Urothelium cell line (cell line): Measurements from ENCODE around the gene CCDC192.
A peak's percentile ranks its signal among the peaks of the same experiment; 100 is the strongest.

Source experiments
- DNase-seq: peaks from one replicate; pipeline ENCODE4 v3.0.0; 2011; ENCODE audit warnings: low spot score, mixed read lengths
- FAIRE-seq: peaks from 2 replicates; lab custom pipeline; 2011; peaks lifted over from hg19 to GRCh38; lab: Jason Lieb, UNC

Gene CCDC192

GRCh38 chr5:127871503-127872153 is 168.4 kb downstream of the CCDC192 start:
- FAIRE-seq (no peak), DNase-seq (no peak)

DNA sequence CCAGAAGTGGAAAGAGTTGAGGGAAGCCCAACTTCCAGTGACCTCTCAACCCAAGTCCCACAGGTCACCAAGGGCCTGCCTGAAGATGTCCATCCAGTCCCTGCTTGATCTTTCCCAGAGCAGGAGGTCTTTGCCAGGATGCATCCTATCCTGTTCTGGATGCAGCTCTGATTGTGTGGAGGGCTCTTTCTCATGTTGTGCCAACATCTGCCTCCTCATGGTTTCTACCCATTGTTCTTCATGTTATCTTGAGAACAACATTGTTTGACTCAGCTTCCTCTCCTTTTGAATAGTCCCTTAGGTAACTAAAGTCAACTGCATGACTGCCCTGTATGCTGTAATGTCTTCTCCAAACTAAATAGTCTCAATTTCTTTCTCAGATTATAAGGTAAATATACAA is 169.3 kb downstream of the CCDC192 start:
- FAIRE-seq: no peak

GRCh38 chr5:127875235-127876021 is 172.2 kb downstream of the CCDC192 start:
- DNase-seq (peak; percentile 56), FAIRE-seq (no peak)

More for the DNA sequence above, 169.3 kb downstream of the CCDC192 start:
- no peak for DNase-seq

GRCh38 chr5:127876384-127876783 is 173.2 kb downstream of the CCDC192 start:
- DNase-seq (peak; percentile 17), FAIRE-seq (no peak)

DNA sequence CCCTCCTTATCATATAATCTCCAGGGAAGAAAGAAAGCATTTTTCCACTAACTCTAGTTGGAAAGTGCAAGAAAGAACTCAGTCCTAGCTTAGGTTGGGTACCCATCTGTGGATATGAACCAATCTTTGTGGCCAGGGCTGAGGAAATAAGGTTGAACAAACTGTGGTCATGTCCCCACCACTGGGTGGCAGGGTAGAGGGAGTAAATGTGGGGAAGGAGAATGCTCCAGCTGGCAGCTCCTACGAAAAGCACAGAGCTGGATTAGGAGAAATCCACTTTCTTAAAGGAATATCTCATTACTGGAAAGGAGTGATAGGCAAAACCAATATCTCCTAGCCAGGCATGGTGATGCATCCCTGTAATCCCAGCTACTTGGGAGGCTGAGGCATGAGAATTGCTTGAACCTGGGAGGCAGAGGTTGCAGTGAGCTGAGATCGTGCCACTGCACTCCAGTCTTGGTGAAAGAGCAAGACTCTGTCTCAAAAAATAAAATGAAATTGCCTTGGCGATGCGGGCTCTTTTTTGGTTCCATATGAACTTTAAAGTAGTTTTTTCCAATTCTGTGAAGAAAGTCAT is 175.1 kb downstream of the CCDC192 start:
- peak; percentile 55 for DNase-seq
- FAIRE-seq: peak; percentile 90

GRCh38 chr5:127884416-127884815 is 181.2 kb downstream of the CCDC192 start:
- DNase-seq: no peak
- FAIRE-seq: no peak

DNA sequence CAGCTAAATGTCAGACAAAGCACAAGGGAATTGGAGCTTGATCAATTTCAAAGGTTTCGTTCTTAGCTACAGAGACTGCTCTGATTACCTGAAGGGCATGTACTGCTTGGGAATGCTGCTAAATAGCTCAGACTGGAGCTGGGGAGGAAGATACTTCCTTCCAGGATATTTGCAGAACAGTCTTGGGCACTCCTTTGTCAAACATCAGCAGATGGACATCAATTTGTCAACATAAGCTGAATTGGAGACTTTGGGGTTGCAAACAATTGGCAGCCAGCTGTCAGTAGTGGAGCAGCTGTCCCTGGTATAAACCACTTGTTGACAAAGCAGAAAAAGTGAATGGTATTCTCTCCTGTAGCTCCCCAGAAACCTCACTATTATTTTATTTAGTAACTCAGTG is 182.0 kb downstream of the CCDC192 start:
- FAIRE-seq: no peak

GRCh38 chr5:127886081-127886480 is 182.9 kb downstream of the CCDC192 start:
- FAIRE-seq: no peak

More for the DNA sequence above, 182.0 kb downstream of the CCDC192 start:
- DNase-seq: no peak

GRCh38 chr5:127887282-127887681 is 184.1 kb downstream of the CCDC192 start:
- DNase-seq (peak; percentile 50), FAIRE-seq (no peak)

More at GRCh38 chr5:127886081-127886480, 182.9 kb downstream of the CCDC192 start:
- no peak for DNase-seq

GRCh38 chr5:127891942-127892341 is 188.8 kb downstream of the CCDC192 start:
- no peak for DNase-seq
- FAIRE-seq: no peak

DNA sequence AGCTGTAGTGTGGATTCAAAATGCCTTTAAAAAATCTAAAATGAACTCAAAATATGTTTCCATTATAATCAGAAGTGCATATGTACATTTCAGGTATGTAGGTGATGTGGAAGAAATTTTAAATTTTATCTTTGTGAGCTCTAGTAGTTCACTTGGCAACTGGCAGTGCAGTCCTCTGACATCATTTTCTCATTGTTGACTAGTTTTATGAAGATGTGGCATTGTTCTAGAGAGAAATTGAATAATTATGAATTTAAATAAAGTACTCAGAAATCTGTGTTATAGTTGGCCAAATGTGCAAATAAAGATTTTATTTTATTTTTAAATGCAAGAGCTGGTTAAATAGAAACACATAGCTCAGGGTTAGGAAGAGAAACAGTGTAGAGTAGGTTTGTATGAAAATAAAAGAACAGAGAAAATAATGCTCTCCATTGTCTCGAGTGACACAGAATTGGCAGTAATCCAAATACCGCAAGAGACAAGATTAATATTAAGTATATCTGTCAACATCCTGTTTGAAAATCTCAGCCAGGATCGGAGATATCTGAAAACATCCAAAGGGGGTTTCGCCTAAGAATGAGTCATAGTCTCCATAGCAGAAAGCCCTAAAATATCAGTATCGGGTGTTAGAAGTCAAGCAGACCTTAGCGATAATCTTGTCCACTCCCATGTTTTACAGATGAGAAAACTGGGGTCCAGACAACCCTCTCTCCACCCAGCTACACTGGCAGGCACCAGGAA is 189.4 kb downstream of the CCDC192 start:
- peak; percentile 17 for FAIRE-seq
- DNase-seq: peak; percentile 53

DNA sequence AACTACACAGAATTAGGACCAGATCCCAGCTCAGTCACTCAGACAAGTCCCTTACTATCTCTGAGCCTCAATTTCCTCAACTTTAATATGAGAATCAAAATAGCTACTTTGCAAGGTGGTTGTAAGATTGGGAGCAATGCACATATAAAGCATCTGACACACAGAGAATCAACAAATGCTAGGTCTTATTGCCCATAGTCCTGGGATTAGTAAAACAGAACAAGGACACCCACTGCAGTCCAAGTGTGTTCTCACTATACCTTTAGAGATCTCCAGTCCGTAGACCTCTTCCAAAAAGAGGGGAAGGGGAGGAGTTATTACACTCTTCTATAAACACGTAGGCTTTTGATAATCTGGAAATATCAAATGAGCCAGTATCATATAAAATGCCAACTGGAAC is 190.0 kb downstream of the CCDC192 start:
- no peak for DNase-seq
- FAIRE-seq: no peak

DNA sequence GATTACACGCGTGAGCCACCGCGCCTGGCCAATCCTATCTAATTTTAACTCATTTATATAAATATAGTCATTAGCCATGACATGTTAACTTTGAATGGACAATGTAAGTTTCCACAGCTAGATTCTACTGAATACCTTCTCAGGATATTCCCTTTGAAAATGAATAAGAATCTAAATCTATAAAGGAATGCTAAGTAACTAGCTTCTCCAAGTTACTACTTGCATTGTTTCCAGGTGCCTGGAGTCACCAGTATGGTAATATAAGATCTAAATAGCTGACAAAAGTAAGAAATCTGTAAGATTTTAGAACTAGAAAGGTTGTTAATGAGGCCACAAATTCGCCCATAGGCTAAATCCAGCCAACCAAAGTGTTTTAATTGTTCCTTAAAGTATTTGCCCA is 191.3 kb downstream of the CCDC192 start:
- no peak for DNase-seq
- no peak for FAIRE-seq

DNA sequence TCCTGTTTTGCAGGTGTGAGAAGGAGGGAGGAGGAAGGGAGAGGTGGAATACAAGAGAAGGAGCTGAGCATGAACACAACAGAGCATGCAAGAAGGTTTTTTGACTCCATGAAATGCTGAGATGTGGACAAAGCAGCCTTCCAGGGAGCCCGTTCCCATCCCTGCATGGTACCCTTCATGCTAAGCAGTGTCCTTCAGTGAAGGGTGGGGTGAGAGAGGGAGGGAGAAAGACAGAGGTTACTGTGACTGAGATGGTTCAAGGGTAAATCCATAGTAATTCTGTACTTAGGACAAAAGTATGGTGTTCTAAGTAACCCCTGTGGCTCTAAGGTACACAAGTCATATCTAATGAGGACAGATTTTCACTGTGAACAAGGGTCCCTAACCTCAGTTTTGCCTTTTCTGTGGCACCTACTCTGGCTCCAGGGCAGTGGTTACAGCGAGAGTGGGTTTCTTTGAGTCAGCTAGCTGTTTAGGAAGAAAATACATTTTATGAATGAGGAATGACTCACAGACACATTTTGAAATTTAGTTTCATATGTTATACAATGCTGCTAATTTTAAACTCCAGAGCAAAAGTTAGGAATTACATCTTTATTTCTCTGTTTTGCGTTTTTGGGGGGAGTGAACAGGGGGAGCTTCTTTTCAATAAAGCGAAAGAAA is 195.5 kb downstream of the CCDC192 start:
- FAIRE-seq (no peak), DNase-seq (no peak)

DNA sequence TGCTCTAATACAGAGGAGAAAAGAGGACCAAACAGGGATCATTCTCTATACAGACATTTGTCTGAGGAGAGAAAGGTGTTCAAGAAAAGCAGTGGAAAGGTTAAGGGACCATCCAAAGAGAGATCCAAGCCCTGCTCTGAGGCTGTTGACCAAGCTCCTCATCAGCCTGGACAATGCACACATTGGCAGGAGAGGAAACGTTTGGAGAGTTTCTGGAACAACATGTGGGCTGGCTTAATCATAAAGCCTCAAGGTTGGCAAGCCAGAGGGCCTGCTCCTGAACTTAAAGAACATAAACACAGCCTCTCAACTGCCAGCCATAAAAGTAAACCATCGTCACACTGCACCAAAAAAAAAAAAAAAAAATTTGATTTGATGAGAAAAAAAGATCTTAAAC is 196.0 kb downstream of the CCDC192 start:
- no peak for DNase-seq

GRCh38 chr5:127906562-127907204 is 203.5 kb downstream of the CCDC192 start:
- DNase-seq (no peak), FAIRE-seq (no peak)

More for the DNA sequence above, 196.0 kb downstream of the CCDC192 start:
- FAIRE-seq: no peak

- DNase-seq: no peak
- FAIRE-seq: no peak
These were observed 204.7 kb downstream of the CCDC192 start for GRCh38 chr5:127907907-127908306.

DNA sequence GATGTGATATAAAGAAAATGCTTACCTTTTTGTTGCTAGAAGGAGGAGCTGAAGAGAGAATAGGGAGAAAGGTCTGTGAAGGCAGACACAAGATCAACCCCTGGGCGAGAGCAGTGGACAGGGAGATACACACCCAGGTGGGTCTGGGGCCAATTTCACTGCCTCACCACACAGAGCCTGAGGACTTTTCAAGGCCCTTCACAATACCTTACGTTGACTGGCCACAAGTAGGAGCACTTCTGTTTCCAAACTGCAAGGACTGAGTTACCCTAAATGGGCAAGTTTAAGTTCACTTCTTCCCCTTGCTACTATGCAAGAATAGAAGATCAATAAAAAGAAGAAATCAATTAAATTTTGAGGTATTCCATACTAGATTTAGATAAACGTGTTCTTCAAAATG is 205.9 kb downstream of the CCDC192 start:
- FAIRE-seq (no peak), DNase-seq (no peak)

GRCh38 chr5:127909821-127910220 is 206.6 kb downstream of the CCDC192 start:
- FAIRE-seq (no peak), DNase-seq (no peak)

DNA sequence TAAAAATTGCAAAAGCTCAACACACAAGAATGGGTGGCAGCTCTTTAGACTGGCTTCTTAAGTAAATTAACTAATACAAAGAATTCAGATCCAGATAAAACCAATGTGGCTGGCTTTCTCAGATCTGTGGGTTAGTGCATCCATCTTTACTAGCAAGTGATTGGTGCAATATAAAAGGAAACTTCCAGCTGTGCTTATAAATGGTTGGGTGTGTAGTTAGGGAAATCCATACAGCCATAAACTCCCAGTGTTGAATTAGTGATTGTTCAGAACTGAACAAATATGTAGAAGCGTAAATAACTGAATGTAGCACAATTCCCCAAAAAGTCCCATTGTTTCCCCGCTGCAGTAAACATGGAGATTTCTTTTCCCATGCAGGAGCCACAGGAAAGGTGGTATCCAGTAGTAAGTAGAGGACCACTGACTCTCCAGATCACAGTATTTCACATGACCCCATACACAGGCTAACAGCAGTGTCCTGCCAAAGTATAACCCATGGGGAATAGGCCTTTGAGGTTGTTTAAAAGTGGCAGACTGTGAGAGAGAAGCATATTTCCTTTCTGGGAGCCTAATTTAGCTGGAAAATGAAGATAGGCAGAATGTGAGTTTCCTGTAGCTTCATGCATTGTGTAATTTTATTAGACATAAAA is 207.2 kb downstream of the CCDC192 start:
- DNase-seq (no peak), FAIRE-seq (no peak)
